SK-N-DZ (cell line): ENCODE data around the gene CCDC13.

Experiments
- DNase-seq: peaks from one replicate; pipeline ENCODE4 v3.0.0-alpha.2; 2015; ENCODE audit warnings: low spot score

The CCDC13 gene

DNA sequence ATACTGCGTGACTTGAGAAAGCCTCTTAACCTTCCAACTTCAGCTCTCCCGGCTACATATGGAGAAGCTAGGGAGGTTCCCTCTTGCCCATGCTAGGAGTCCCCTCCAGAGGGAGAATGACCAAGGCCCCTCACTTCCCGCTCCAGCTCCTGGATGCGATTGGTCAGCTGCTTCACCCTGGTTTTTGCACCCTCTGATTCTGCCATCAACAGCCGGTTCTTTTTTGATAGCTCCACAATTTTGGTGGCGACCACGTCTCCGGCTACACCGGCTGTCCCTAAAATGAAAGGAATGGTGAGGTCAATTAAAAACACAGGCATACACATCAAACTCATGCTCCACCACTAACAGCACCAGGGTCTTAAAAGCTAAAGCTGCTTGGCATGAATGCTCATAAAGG lies 20.6 kb downstream of the CCDC13 start:
- no peak for DNase-seq

- no peak for DNase-seq
Measured at GRCh38 chr3:42751609-42752008, 21.4 kb downstream of the CCDC13 start.

GRCh38 chr3:42750834-42751233 lies 22.2 kb downstream of the CCDC13 start:
- no peak for DNase-seq

DNA sequence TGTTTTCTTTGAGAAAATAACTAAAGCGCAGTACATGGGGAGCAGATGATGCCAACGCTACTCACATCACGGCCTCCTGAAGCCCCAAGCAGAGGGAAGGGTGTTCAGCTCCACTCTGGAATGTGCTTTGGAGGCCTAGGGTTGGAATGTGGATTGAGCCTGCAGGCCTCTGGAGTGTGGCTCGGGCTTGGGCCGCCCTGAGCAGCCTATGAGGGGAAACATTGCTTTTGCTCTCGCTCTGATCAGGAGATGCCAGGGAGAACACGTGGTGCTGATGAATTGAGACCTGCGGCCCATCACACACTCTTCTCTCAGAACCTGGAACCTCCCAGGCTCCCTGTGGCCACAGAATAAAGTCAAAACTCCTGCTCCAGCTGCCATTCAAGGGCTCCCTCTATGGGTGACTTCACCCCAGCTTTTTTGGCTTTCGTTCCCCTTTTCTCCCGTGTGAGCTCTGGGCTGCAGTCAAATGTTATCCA lies 23.3 kb downstream of the CCDC13 start:
- DNase-seq: peak; percentile 6

DNA sequence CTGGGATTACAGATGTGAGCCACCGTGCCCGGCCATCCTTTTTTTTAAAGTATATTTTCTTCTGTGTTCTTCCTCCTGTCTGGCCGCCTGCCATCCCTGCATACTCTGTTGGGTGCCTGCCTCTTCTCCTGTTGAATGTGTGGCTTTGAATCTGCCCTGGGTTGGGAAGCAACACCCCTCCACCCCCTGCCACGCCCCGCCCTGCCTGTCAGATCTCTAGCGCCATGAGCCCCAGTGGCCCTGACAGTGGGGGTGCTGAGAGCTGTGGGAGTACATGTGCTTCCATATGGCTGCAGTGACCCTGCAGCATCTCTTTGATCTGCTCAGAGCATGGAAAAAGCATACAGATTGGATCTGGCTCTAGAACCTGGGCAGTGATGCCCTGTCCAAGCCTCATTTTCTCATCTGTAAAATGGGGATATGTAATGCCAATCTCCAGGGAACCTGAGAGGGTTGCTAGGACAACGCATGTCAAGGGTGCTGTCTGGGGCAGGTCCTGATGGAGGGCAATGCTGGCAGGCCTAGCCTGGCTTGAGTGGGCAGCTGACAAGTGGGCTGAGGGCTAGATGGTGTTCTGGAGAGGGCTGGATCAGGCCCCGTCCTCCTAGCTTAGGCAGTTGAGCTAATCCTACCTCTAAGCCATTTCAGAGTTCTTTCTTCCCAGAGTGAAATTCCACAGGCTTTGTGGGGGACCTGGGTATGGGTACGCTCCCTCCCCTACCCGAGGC lies 23.9 kb downstream of the CCDC13 start:
- DNase-seq: no peak

DNA sequence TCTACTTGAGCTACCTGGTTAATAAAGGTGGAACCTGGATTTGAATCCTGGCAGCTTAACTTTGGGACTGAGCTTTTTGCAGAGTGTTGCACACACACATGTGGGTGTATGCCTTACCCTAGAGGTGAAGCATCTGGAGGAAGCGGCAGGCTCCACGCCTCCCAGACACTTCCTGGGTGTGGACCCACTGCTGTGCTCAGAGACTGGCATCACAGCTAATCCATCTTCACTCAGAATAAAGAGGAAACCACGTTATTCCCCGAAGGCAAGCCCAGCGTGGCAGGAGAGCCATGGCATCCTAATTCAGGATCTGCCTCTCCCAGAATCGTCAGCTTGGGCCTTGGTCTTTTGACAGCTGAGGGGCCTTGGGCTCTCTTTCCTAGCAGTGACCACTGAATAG lies 25.5 kb downstream of the CCDC13 start:
- DNase-seq: no peak

- no peak for DNase-seq
Measured at GRCh38 chr3:42746455-42747450, 26.3 kb downstream of the CCDC13 start.

DNA sequence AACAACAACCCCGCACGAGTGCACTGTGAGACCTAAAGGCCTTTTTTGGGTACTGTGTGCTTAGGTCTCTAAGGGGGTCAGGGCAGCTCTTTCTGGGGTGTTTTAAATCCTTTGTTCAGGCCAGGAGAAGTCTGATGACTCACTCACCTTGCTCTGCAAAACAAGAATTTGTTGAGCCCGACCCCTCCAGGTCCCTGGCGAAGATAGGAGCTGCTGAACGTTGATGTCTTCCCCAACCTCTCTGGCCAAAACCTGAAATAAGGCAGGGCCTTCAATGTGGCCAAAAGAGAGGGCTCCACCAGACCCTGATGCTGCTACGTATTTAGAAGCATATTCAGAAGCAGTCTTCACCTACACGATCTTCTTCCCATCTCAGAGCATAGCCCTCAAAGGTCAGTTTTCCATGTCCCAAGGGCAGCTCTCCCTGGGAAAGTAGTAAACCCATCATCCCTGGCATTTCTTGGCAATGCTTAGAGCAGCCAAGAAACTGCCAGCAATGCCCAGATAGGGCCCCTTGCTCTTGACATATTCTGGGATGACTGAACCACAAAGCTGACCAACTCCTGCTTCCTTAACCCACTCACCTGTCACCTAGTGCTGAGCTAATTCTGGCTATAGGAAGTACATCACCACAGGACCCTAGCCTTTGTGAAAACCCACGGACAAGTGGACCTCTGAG lies 27.1 kb downstream of the CCDC13 start:
- DNase-seq: no peak

DNA sequence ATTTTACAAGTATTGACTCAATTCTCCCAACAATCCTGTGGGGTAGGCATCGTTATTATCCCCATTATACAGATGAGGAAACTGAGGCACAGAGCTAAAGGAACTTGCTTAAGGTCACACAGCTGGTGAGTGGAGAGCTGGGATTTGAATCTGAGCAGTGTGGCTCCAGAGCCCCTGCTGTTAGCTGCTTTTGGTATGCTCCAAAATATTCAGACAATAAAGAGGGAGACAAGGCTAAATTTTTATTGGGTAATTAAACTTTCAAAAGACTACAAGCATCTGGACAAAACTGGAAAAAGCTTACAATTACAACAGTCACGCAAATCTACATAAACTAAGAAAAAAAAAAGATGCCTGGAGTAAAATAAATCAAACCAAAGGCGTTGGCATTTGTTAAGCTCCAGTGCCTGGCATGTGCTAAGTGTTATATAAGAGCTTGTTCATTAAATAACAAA lies 27.7 kb downstream of the CCDC13 start:
- DNase-seq: no peak

DNA sequence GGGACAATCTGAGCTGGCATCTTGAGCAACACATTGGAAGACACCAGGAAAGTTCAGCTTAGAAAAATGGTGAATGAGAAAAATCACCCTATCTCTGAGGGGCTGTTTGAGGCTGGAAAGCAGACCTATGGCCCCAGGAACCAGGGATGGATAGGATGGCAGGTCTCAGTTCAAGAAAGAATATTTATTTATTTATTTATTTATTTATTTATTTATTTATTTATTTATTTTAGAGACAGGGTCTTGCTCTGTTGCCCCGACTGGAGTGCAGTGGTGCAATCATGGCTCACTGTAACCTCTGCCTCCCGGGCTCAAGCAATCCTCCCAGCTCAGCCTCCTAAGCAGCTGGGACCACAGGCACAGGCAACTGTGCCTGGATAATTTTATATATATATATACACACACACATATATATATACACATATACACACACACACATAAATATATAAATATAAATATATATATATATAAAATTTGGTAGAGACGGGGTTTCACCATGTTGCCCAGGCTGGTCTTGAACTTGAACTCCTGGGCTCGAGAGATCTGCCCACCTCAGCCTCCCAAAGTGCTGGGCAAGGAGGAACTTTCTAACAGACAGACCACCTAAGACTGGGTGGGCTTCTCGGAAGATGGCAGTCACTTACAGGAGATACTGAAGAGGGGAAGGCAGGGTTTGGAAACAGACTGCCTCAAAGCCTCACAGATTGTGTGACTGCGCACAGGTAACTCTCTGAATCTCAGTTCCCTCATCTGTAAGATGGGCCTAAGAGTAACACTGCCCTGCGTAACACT lies 29.7 kb downstream of the CCDC13 start:
- DNase-seq: no peak

DNA sequence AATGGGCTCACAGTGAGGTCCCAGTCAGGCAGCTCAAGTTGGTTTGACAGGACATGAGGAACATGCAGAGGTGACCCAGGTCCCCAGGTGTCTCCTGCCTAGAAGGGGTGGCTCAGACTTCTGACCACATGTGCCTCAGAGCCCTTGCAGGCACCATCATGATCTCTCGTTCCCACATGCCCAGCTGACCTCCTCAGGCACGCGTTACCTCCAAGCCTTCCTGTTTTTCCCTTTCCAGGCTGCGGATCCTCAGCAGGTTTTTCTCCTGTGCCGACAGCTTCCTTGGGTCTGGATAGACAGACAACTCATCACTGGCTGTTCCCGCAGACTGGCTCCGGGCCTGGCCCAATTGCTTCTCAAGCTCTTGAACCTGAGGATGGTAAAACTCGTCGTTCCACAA lies 30.4 kb downstream of the CCDC13 start:
- no peak for DNase-seq

DNA sequence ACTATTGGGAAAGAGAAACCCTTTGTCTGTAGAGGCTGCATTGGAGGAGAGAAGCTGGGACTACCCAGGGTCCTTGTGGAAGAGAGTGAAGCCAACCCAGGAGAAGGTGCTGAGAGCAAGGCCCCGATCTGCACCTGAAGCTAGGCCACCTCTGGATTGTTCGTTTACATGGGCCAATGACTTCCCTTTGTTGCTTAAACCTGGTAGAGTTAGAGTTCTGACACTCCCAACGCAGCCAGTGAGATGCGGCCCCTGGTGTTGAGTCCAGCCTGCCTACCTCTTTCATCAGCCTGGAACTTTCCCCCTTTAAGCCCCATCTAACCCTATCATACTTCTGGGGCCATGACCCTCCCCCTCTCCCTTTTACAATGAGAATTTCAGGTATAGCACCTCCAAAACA lies 30.8 kb downstream of the CCDC13 start:
- no peak for DNase-seq

- no peak for DNase-seq
Measured at GRCh38 chr3:42741796-42742195, 31.3 kb downstream of the CCDC13 start.

GRCh38 chr3:42739401-42740158 lies 33.5 kb downstream of the CCDC13 start:
- no peak for DNase-seq

- no peak for DNase-seq
Measured at GRCh38 chr3:42736531-42736930, 36.5 kb downstream of the CCDC13 start.

- DNase-seq: no peak
Measured at GRCh38 chr3:42736081-42736480, 37.0 kb downstream of the CCDC13 start.

- no peak for DNase-seq
Measured at GRCh38 chr3:42735615-42736014, 37.4 kb downstream of the CCDC13 start.

DNA sequence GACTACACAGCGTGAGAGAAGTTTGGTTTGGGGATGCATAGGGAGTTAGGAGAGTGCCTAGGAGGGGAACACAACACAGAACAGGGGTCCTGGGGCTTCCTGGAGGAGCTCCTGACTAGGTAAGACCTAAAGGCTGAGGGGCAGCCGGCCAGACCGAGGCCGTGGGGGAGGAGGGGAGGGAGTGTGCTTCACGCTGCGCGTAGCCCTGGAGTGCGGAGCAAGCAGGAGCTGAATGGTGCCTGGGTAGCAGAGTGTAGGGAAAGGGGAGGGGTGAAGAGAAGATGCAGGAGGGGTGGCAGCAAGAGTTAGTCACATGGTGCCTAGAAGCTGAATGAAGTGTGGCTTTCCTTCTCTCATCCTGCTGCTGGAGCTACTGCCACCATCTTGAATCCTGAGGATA lies 38.0 kb downstream of the CCDC13 start:
- DNase-seq: peak; percentile 17

DNA sequence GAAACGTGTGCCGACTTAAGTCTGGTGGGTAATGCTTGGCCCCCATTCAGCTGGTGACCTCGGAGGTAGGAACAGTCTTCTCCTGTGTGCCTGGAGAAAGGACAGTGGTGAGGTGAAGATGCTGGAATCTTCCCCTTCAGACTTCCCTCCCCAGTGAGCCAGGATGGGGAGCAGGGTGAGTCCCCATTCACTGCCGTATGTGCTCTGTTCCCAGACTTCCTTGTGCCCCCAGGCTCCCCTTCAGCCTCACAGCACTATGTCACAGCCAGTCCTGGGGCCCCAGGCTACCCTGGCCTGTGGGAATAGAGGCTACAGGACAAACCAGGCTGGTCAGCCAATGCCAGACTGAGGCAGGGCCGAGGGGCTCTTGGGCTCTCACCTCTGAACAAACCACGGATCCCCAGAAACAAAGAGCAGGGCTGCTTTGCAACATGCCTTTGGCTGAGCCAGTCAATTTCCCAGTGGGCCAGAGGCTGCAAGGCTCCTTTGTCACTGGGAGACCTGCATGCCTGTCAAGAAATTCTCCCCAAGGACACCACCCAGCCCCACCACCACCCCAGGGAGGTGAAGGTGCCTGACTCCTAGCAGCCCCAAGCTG lies 38.7 kb downstream of the CCDC13 start:
- DNase-seq: no peak
